Germinal center (tissue), 1 donor: ENCODE results near the gene PRR14.
"Not testable (repeated sequence)": the region's sequence is repeated elsewhere in the genome, so short reads cannot be mapped to it uniquely, and the experiment has no call there.

Source experiments
- DNase-seq: peaks from one replicate; pipeline ENCODE4 v3.0.0; 2012; ENCODE audit warnings: mixed read lengths, low spot score

Gene PRR14

DNA sequence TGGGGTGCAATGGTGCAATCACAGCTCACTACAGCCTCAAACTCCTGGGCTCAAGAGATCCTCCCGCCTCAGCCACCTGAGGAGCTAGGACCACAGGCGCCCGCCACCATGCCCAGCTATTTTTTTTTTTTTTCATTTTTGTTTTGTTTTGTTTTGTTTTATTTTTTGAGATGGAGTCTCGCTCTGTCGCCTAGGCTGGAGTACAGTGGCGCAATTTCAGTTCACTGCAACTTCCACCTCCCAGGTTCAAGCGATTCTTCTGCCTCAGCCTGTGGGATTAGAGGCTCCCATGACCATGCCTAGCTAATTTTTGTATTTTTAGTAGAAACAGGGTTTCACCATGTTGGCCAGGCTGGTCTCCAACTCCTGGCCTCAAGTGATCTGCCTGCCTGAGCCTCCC is 18.3 kb upstream of the PRR14 start:
- not testable (repeated sequence) for DNase-seq

- DNase-seq: no peak
Measured at GRCh38 chr16:30633526-30633925, 17.2 kb upstream of the PRR14 start.

DNA sequence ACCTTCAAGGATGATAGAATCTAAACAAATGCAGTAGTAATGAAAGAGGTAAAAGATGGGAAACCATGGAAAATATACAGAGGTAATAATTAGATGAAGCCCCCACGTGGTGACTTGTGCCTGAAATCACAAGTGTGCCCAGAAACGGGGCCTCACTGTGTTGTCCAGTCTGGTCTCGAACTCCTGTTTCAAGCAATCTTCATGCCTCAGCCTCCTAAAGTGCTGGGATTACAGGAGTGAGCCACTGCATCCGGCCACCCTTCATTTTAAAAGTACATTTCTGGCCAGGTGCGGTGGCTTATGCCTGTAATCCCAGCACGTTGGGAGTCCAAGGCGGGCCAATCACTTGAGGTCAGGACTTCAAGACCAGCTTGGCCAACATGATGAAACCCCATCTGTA is 14.2 kb upstream of the PRR14 start:
- DNase-seq: no peak

DNA sequence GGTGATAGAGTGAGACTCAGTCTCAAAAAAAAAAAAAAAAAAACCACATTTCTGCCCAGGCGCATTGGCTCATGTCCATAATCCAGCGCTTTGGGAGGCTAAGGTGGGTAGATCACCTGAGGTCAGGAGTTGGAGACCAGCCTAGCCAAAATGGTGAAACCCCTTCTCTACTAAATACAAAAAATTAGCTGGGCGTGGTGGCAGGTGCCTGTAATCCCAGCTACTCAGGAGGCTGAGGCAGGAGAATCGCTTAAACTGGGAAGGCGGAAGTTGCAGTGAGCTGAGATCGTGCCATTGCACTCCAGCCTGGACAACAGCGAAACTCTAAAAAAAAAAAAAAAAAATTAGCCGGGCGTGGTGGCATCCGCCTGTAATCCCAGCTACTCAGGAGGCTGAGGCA is 13.6 kb upstream of the PRR14 start:
- not testable (repeated sequence) for DNase-seq

GRCh38 chr16:30637944-30638343 is 12.8 kb upstream of the PRR14 start:
- DNase-seq: no peak

DNA sequence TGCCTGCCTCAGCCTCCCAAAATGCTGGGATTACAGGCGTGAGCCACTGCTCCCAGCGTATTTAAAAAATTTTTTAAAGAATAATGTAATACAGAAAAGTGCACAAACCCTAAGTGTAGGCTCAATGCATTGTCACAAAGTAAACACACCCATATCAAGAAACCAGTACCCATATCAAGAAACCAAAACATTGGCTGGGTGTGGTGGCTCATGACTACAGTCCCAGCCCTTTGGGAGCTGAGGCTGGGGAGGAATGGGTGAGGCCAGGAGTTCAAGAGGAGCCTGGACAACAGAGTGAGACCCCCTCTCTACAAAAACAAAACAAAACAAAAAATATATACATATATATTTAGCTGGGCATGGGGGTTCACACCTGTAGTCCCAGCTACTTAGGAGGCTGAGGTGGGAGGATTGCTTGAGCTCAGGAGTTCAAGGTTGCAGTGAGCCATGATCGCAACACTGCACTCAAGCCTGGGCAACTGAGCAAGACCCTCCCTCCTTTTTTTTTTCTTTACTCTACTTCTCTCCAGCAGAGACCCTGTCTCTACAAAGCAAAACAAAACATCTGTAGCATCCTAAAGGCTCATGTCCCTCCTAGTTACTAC is 9.3 kb upstream of the PRR14 start:
- DNase-seq: no peak

DNA sequence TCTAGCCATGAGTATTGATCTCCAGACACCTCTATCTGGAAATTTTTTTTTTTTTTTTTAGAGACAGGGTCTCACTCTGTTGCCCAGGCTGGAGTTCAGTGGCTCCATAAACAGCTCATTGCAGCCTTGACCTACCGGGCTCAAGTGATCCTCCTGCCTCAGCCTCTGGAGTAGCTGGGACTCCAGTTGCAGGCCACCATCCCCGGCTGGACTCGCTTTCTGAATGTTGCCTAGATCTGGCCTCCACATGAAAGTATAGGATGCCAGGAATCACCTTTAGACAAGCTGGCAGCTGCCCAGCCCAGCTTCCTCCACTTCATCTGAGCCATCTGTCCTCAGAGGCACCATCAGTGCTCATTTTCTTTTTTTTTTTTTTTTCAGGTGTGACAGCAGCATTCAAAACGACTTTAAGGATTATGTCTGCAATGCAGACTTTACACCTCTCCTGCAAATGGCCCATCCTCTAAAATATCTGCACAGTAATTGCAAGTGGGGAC is 6.4 kb upstream of the PRR14 start:
- no peak for DNase-seq

GRCh38 chr16:30645727-30646126 is 5.0 kb upstream of the PRR14 start:
- no peak for DNase-seq

DNA sequence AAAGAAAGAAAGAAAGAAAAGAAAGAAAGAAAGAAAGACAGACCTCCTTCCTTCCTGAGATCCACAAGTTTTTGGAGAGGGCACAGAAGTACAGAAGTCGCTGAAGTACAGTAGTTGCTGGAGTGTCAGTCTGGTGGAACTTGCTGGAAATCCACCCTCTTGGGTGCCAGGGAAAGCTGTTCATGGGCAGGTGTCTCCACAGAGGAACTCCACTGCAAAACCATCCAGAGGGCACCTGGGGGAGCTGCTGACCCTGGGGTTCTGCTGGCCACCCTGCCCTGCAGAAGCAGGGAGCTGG is 3.5 kb upstream of the PRR14 start:
- no peak for DNase-seq

GRCh38 chr16:30649725-30650368 is 913 bp upstream of the PRR14 start:
- DNase-seq: no peak

DNA sequence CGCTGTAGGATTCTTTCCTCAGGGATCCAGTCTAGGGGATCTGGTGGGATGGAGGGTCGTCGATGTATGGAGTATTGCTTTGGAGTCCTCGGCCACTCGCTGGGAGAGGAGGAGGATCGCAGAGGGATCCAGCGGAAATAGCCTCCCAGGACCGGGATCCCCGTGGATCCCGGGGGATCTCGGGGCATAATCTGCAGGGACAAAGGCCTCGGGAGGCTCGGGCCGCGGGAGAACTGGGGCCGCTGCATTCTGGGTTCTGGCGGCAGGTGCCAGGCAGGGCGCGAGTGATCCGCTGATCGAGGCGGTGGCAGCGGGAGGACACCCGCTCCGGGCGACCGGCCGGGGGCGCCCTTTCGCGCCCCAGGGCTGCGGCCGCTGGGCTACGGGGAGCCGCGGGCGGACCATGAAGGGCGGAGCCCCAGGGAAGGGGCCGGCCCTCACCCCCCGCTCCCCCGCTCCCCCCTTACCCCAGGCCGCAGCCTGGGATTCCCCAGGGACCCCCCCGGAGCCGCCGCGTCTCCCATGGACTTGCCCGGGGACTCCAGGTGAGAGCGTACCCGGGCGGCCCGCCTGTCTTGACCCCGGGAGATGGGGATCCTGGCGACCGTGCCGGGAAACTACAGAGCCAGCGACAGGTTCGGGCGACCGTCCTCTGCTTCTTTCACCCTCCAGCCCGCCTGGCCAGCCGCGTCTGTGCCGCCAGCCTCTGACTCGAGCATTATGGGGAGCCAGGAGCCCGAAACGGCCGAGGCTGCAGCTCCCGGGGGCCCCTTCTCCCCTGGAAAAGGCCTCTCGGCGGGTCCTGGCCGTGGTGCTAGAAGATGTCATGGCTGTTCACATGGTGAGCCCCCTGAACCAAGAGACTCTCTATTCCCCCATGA is 604 bp downstream of the PRR14 start:
- peak; percentile 82 for DNase-seq

- DNase-seq: no peak
Measured at GRCh38 chr16:30652005-30652296, 1.2 kb downstream of the PRR14 start.

DNA sequence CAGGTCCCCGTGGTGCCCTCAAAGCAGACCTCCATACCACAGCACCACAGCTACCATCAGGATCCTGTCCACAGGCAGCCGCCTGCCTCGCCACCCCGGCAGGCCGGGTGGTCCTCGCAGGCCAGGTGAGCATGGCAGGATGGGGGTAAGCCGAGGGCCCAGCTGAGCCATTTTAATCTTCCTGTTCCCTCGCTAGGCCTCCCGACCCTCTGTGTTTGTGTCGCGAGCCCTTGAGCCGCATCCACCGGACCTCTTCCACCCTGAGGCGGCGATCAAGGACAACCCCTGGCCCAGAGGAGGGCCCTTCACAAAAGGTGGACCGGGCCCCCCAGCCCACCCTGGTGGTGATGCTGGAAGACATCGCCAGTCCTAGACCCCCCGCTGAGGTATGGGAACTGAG is 2.0 kb downstream of the PRR14 start:
- DNase-seq: no peak

DNA sequence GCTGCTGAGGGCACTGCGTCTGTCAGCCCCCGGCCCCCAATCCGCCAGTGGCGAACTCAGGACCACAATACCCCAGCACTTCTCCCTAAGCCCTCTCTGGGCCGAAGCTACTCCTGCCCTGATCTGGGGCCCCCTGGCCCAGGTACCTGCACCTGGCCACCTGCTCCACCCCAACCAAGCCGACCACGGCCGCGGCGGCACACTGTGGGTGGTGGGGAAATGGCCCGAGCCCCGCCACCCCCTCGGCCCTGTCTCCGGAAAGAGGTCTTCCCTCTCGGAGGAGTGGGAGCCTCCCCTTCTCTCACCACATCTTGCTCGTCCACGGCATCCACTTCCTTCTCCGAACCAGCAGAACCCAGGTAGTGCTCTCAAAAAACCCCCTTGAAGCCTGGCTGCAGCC is 4.1 kb downstream of the PRR14 start:
- no peak for DNase-seq

- no peak for DNase-seq
Measured at GRCh38 chr16:30655815-30656347, 5.1 kb downstream of the PRR14 start.

DNA sequence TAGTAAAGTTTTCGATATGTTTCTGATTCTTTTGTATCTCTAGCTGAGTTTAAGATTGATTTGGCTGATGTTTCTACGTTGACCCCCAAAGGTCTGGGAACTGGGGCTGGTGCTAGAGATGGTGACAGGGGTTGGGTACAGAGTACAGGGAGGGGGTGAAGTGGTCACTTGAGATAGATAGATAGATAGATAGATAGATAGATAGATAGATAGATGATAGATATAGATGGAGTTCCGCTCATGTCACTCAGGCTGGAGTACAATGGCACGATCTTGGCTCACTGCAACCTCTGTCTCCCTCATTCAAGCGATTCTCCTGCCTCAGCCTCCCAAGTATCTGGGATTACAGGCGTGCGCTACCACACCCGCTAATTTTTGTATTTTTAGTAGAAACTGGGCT is 5.6 kb downstream of the PRR14 start:
- DNase-seq: no peak

DNA sequence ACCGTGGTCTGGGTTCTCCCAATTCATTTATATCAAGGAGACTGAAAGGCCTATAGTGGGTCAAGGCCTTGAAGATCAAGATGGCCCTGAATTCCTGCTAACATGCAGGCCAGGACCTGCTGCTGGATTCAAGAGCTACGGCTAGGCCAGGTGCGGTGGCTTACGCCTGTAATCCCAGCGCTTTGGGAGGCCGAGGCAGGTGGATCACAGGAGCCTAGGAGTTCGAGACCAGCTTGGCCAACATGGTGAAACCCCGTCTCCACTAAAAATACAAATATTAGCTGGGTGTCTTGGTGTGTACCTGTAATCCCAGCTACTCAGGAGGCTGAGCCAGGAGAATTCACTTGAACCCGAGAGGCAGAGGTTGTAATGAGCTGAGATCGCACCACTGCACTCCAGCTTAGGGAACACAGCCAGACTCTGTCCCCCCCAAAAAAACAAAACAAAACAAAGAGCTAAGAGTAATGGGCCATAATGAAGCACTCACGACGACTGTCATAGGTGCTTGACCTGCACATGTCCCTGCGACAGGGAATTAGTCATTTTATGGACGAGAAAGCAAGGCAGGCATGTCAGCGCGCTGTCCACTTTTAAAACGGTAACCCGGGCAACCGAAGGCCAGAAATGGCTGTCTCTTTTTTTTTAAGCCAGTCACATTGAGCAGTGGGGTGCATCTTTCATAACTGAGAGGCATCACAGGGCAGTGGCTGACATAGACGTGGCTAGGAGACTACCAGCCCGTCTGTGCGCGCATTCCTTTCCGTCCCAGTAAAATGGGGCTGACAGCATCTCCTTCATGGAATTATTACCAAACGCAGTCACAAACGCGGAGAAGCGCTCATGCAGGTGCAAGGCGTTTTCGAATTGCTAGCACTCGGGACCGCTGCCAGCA is 6.5 kb downstream of the PRR14 start:
- DNase-seq: no peak

- peak; percentile 98 for DNase-seq
Measured at GRCh38 chr16:30657866-30658730, 7.3 kb downstream of the PRR14 start, which contains the start of gene FBRS. Gene FBRS, plus strand, starts transcription at chr16:30658431. Its CDS starts 1,088 bp downstream, at chr16:30659519.

DNA sequence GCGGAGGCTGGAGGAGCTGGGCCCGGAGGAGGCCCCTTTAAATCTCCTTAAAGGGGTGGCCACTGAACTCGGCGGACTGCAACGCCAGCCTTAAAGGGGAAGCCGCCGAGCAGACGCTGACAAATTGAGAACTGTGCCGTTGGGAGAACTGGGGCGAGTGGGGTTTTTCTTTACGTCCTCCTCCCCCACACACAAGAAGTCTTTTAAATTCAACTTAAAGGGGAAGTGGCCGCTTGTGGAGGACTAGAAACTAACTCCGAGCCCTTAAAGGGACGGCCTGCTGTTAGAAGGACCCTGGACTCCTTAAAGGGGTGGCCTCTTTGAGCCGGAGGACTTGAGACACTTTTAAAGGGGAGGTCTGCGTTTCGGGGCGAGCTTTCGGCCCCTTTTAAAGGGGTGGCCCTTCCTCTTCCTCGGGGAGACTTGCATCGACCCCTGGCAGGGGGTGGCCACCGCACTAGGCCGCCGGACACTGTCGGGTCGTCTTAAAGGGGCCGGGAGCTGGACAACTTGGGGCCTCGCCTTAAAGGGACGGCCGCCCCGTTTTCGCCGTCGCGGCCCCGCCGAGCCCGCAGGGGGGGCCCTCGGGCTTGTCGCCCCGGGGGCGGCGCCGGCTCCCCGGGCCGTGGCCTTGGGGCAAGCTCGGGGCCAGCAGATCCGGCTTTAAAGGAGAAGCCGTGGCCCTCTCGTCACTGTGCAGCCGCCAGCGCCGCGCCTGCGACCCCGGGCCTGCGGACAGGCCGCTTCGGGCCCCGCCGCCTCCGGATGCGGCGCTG is 8.2 kb downstream of the PRR14 start:
- DNase-seq: peak; percentile 87
